Panc1 (cell line): Measurements from ENCODE around the gene ITM2B. TPM values are rescaled to one million over a fixed set of nuclear protein-coding genes. Genes with fewer than 3 reads are reported as not detected.

ENCODE experiments used
- ATAC-seq: fragments of 200-7000 bp; cut with Tn5 transposase; 2 replicates; pipeline ENCODE4 v1.9.1; 2020; ENCODE audit warnings: mild to moderate bottlenecking, moderate library complexity
- BruUV-seq: library from RNA; stranded (reverse); fragments of 400-500 nt; replicated peaks from 2 replicates; lab custom pipeline; 2021; lab: Mats Ljungman, UMichigan
- CTCF ChIA-PET: fragments of 300-600 bp; sonication (Branson Sonifier 250); formaldehyde crosslinking; loops from one replicate; lab custom pipeline; 2022; ENCODE audit warnings: antibody characterized with exemption; lab: Charles Lee
- POLR2A ChIA-PET: fragments of 300-600 bp; sonication (Branson Sonifier 250); formaldehyde crosslinking; loops from one replicate; lab custom pipeline; 2022; ENCODE audit warnings: antibody characterized with exemption; lab: Charles Lee
- DNase-seq: peaks from one replicate; pipeline ENCODE4 v3.0.0-alpha.2; 2010; ENCODE audit warnings: low read depth, low spot score
- H3K27ac ChIP-seq: 2 replicates; pipeline ENCODE4 v1.5.1; 2011; ENCODE audit warnings: mild to moderate bottlenecking, low read length, inconsistent platforms
- H3K27me3 ChIP-seq: fragments of 200-500 bp; sonication (Bioruptor generic); 2 replicates; pipeline ENCODE4 v1.6.0; 2014; ENCODE audit warnings: low read length, inconsistent platforms; ENCODE audit not compliant: control insufficient read depth, insufficient read depth
- H3K36me3 ChIP-seq: fragments of 200-500 bp; sonication (Bioruptor generic); 2 replicates; pipeline ENCODE4 v1.5.1; 2014; ENCODE audit warnings: inconsistent platforms, mild to moderate bottlenecking, low read length, moderate library complexity; ENCODE audit not compliant: control insufficient read depth, insufficient read depth
- H3K4me1 ChIP-seq: 2 replicates; pipeline ENCODE4 v1.5.1; 2011; ENCODE audit warnings: inconsistent platforms, mild to moderate bottlenecking, low read length, moderate library complexity; ENCODE audit not compliant: control insufficient read depth, insufficient read depth
- H3K4me3 ChIP-seq, 2 experiments: 2 replicates each; pipeline ENCODE4 v1.5.1; 2011 to 2012; ENCODE audit warnings: low read depth in 2 of 2, low read length in 2 of 2, mild to moderate bottlenecking in 2 of 2, inconsistent platforms in 1 of 2, moderate library complexity in 1 of 2
- H3K9me3 ChIP-seq: fragments of 200-500 bp; sonication (Bioruptor generic); 2 replicates; pipeline ENCODE4 v1.5.1; 2014; ENCODE audit warnings: low read depth, mild to moderate bottlenecking, inconsistent platforms, low read length, moderate library complexity; ENCODE audit not compliant: control insufficient read depth, insufficient read depth
- POLR2AphosphoS5 ChIP-seq: IDR thresholded peaks from 2 replicates; pipeline ENCODE4 v1.6.1; 2012; ENCODE audit warnings: mild to moderate bottlenecking, low read depth, low read length, moderate library complexity
- SIN3A ChIP-seq: IDR thresholded peaks from 2 replicates; pipeline ENCODE4 v1.6.1; 2012; ENCODE audit warnings: low read depth, mild to moderate bottlenecking, low read length, moderate library complexity, borderline replicate concordance; ENCODE audit not compliant: insufficient read depth
- TCF7L2 ChIP-seq: IDR thresholded peaks from 2 replicates; pipeline ENCODE4 v1.6.1; 2011; ENCODE audit warnings: mild to moderate bottlenecking, low read depth, low read length, inconsistent platforms
- in situ Hi-C: cut with HindIII; loops from 2 replicates; pipeline ENCODE4 v1.10.0; 2016; ENCODE audit warnings: low sequenced_read_pairs, low pct_unique_long_range_greater_than_20kb
- intact Hi-C: fragments of 100-400 bp; cut with micrococcal nuclease; formaldehyde crosslinking; loops from one replicate; pipeline ENCODE4 v1.10.0; 2022; ENCODE audit not compliant: unreplicated experiment
- total RNA-seq: library from RNA; stranded (reverse); gene quantifications from one replicate; pipeline ENCODE4 v1.2.1, GENCODE V29; 2021; ENCODE audit not compliant: unreplicated experiment
- TF ChIP-seq, protein P1 (sequence below): fragments of 450-650 bp; IDR thresholded peaks from 2 replicates; pipeline ENCODE4 v1.5.1; 2017; ENCODE audit warnings: mild to moderate bottlenecking
- TF ChIP-seq, protein P2 (sequence below), 2 experiments: IDR thresholded peaks; 2 replicates each; pipeline ENCODE4 v1.6.1; 2011 to 2012; ENCODE audit warnings: low read depth in 2 of 2, control low read depth in 1 of 2, low read length in 1 of 2, mild to moderate bottlenecking in 1 of 2, moderate library complexity in 1 of 2; ENCODE audit not compliant: insufficient read depth in 1 of 2

ITM2B gene
- total RNA-seq, 1 experiment from 2014 or later, result 156 TPM

DNA sequence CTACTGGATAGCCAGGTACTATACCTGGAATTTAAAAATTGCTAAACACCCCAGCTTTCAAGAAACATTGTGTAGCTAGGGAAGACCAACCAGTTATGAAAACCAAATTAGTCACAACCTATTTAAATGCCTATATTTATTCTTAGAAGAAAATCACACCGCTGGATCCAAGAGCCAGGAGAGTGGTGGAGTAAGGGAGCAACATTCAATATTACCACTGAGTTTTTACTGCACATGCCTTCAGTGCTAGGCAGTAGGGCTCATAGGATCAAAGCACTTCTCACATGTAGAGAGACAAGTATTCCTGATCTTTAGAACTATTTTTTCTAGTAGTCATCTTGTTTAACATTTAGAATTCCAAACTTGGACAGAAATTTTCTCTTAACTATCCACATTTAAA lies 11.2 kb downstream of the ITM2B start:
- no peaks in the 10 kb centered on the region for H3K9me3 ChIP-seq
- H3K4me3 ChIP-seq, result no peak overlapping the region
- TF ChIP-seq, protein P1, sequence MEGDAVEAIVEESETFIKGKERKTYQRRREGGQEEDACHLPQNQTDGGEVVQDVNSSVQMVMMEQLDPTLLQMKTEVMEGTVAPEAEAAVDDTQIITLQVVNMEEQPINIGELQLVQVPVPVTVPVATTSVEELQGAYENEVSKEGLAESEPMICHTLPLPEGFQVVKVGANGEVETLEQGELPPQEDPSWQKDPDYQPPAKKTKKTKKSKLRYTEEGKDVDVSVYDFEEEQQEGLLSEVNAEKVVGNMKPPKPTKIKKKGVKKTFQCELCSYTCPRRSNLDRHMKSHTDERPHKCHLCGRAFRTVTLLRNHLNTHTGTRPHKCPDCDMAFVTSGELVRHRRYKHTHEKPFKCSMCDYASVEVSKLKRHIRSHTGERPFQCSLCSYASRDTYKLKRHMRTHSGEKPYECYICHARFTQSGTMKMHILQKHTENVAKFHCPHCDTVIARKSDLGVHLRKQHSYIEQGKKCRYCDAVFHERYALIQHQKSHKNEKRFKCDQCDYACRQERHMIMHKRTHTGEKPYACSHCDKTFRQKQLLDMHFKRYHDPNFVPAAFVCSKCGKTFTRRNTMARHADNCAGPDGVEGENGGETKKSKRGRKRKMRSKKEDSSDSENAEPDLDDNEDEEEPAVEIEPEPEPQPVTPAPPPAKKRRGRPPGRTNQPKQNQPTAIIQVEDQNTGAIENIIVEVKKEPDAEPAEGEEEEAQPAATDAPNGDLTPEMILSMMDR, result no peak
- TF ChIP-seq SIN3A (no peak), TCF7L2 (no peak), POLR2AphosphoS5 (no peak)
- TF ChIP-seq, protein P2, sequence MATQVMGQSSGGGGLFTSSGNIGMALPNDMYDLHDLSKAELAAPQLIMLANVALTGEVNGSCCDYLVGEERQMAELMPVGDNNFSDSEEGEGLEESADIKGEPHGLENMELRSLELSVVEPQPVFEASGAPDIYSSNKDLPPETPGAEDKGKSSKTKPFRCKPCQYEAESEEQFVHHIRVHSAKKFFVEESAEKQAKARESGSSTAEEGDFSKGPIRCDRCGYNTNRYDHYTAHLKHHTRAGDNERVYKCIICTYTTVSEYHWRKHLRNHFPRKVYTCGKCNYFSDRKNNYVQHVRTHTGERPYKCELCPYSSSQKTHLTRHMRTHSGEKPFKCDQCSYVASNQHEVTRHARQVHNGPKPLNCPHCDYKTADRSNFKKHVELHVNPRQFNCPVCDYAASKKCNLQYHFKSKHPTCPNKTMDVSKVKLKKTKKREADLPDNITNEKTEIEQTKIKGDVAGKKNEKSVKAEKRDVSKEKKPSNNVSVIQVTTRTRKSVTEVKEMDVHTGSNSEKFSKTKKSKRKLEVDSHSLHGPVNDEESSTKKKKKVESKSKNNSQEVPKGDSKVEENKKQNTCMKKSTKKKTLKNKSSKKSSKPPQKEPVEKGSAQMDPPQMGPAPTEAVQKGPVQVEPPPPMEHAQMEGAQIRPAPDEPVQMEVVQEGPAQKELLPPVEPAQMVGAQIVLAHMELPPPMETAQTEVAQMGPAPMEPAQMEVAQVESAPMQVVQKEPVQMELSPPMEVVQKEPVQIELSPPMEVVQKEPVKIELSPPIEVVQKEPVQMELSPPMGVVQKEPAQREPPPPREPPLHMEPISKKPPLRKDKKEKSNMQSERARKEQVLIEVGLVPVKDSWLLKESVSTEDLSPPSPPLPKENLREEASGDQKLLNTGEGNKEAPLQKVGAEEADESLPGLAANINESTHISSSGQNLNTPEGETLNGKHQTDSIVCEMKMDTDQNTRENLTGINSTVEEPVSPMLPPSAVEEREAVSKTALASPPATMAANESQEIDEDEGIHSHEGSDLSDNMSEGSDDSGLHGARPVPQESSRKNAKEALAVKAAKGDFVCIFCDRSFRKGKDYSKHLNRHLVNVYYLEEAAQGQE (IDR thresholded peaks at IDR 0.05; ENCODE audit: insufficient read depth in 1 of 2, low read depth in 2 of 2, low read length in 1 of 2), result no peak
- ChIA-PET POLR2A (interaction anchor here (0.5 kb wide), 1 partner anchor 1163 kb away, joined by 6 read pairs; no protein-coding TSS in a partner anchor), CTCF (no interaction called here)
- H3K36me3 ChIP-seq, result no peaks in the 10 kb centered on the region
- intact Hi-C loops (no loop called here), in situ Hi-C loops (no loop called here)
- H3K27me3 ChIP-seq, result no peaks in the 10 kb centered on the region
- DNase-seq (no peak), ATAC-seq (no peak)
- no TSS peak for BruUV-seq
- H3K4me1 ChIP-seq, result no peaks in the 10 kb centered on the region; the same call in 1 of the 2 replicates
- H3K27ac ChIP-seq, result no peak overlapping the region

DNA sequence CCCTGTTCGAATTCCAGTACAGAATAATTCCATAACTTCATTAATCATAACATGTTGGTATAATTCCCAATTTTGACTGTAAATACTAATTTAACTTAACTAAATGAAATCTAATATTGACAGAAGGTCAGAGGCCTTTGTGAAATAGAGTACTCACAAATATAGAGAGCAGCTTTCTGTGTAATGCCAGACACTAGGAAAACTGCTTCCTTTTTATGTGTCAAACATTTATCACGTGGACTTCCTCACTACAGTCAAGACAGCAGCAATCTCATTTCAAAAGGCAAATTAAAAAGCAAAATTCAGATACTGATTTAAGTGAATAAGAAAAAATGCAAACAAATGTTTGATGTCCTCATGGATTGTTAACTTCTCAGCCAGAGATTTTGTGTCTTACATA lies 13.1 kb downstream of the ITM2B start:
- ATAC-seq (no peak), DNase-seq (no peak)
- H3K36me3 ChIP-seq, result no peaks in the 10 kb centered on the region
- H3K9me3 ChIP-seq, result no peaks in the 10 kb centered on the region
- BruUV-seq, result no TSS peak
- TF ChIP-seq SIN3A, result no peak
- no peak for TF ChIP-seq POLR2AphosphoS5
- TF ChIP-seq, protein P1, result no peak
- no peak for TF ChIP-seq TCF7L2
- TF ChIP-seq, protein P2 (IDR thresholded peaks at IDR 0.05; ENCODE audit: insufficient read depth in 1 of 2, low read depth in 2 of 2, low read length in 1 of 2), result no peak
- ChIA-PET CTCF (no interaction called here), POLR2A (no interaction called here)
- intact Hi-C loops (no loop called here), in situ Hi-C loops (no loop called here)
- H3K27me3 ChIP-seq, result no peaks in the 10 kb centered on the region
- no peak overlapping the region for H3K27ac ChIP-seq
- H3K4me1 ChIP-seq, result no peaks in the 10 kb centered on the region; the same call in 1 of the 2 replicates
- no peak overlapping the region for H3K4me3 ChIP-seq
